IgD-negative memory B cell (primary cell): ENCODE data around the gene ANKRD22. TPM values are rescaled to one million over a fixed set of nuclear protein-coding genes. Genes with fewer than 3 reads are reported as not detected.

Source experiments
- H3K27ac Mint-ChIP-seq, 3 donors: one replicate each; pipeline ENCODE4 v1.8.0; 2020 to 2022; ENCODE audit warnings: mild to moderate bottlenecking in 3 of 3, mixed read lengths in 3 of 3, moderate library complexity in 1 of 3
- H3K27me3 Mint-ChIP-seq: one replicate; pipeline ENCODE4 v1.8.0; 2021; ENCODE audit warnings: mixed read lengths
- H3K36me3 Mint-ChIP-seq: one replicate; pipeline ENCODE4 v1.8.0; 2020; ENCODE audit warnings: mild to moderate bottlenecking, mixed read lengths
- H3K4me1 Mint-ChIP-seq, 3 donors: one replicate each; pipeline ENCODE4 v1.8.0; 2020 to 2022; ENCODE audit warnings: mixed read lengths in 3 of 3, mild to moderate bottlenecking in 1 of 3
- H3K4me3 Mint-ChIP-seq, 4 donors: one replicate each; pipeline ENCODE4 v1.8.0; 2020 to 2022; ENCODE audit warnings: mild to moderate bottlenecking in 4 of 4, mixed read lengths in 4 of 4, moderate library complexity in 3 of 4
- H3K9me3 Mint-ChIP-seq, 3 donors: one replicate each; pipeline ENCODE4 v1.8.0; 2020 to 2021; ENCODE audit warnings: mixed read lengths in 3 of 3, mild to moderate bottlenecking in 1 of 3
- polyA plus RNA-seq: library from polyadenylated mRNA; unstranded; fragments of 300-500 nt; fragmentation: Illumina TruSeq; gene quantifications from one replicate; pipeline ENCODE4 v1.2.3, GENCODE V29; 2021

Gene ANKRD22
- polyA plus RNA-seq: not detected

DNA sequence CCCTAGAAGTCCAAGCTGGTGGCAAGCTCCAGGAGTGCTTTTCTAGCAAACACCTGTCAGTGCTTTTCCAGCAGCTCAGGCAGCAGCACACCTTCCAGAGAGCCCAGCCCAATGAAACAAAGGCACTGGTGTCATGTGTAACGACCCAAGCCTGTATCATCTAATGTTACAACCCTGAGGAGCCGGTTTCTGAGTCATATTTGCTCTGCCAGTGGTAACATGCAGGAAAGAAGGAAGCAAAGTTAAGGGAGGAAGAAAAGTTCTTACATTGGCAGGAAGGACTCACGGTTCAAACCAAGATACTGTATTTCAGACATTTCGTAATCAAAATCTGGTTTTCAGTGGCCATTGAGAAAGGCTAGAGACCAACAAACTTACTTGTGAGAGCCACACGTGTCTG, at the start of gene ANKRD22:
Gene ANKRD22, minus strand, starts transcription at position 139 of the 400 bp plus-strand sequence. CDS start 237 bp downstream, outside the sequence.
- no peak within 1 kb of the TSS for H3K27ac Mint-ChIP-seq
- no peak within 1 kb of the TSS for H3K4me3 Mint-ChIP-seq
- H3K36me3 Mint-ChIP-seq: no peaks in the 10 kb centered on the region
- H3K9me3 Mint-ChIP-seq: no peaks in the 10 kb centered on the region
- H3K4me1 Mint-ChIP-seq: peaks cover 0 to 4% (median 4%) of the 10 kb centered on the region in 3 donors
- H3K27me3 Mint-ChIP-seq: no peaks in the 10 kb centered on the region

DNA sequence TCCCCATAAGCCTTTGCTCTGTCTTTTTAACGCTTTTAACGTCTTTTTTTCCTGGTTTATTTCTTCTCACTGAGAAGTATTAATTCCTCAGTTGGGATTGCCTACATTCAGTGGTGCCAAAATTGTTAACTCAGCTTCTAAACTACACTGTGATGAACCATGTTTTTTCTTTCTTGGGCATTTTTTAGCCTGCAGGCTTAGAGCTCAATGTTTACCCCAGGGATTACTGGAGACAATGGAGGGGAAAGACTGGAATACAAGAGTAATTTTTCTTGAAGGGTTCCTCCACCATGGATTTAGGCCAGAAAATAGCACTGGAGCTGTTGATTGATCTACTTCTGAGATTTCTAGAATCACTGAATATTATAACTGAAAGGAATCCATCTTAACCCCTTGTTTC, 48.2 kb upstream of the ANKRD22 start:
- H3K36me3 Mint-ChIP-seq: peaks cover 12% of the 10 kb centered on the region
- peak overlapping the region in 2 of 3 donors; percentile 71 to 76 for H3K27ac Mint-ChIP-seq
- no peak overlapping the region for H3K4me3 Mint-ChIP-seq
- H3K4me1 Mint-ChIP-seq: peaks cover 45 to 54% (median 49%) of the 10 kb centered on the region in 3 donors
- no peaks in the 10 kb centered on the region for H3K9me3 Mint-ChIP-seq
- H3K27me3 Mint-ChIP-seq: no peaks in the 10 kb centered on the region

DNA sequence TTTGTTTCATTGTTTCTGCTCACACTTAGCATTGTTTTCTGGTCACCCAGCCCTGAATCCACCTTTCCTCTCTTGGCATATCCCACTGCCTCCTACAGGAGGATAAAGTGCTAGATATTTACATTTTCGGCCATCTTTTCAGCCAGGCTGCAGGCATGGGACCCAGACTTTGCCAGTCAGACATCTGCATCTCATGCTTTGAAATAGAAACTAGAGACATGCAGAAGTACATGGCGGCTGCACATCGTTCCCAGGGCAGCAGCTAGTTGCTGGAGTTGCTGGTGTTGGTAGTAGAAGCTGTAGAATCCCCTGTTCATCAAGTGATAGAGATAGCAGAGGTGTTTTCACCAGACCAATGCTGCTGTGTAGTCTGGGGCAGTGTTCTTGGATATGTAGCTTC, 47.1 kb upstream of the ANKRD22 start:
- no peaks in the 10 kb centered on the region for H3K9me3 Mint-ChIP-seq
- H3K27me3 Mint-ChIP-seq: no peaks in the 10 kb centered on the region
- H3K27ac Mint-ChIP-seq: peak overlapping the region; percentile 56 to 94 (median 84)
- peaks cover 47 to 56% (median 48%) of the 10 kb centered on the region in 3 donors for H3K4me1 Mint-ChIP-seq
- peak overlapping the region; percentile 15 to 84 (median 75) for H3K4me3 Mint-ChIP-seq
- peaks cover 12% of the 10 kb centered on the region for H3K36me3 Mint-ChIP-seq

DNA sequence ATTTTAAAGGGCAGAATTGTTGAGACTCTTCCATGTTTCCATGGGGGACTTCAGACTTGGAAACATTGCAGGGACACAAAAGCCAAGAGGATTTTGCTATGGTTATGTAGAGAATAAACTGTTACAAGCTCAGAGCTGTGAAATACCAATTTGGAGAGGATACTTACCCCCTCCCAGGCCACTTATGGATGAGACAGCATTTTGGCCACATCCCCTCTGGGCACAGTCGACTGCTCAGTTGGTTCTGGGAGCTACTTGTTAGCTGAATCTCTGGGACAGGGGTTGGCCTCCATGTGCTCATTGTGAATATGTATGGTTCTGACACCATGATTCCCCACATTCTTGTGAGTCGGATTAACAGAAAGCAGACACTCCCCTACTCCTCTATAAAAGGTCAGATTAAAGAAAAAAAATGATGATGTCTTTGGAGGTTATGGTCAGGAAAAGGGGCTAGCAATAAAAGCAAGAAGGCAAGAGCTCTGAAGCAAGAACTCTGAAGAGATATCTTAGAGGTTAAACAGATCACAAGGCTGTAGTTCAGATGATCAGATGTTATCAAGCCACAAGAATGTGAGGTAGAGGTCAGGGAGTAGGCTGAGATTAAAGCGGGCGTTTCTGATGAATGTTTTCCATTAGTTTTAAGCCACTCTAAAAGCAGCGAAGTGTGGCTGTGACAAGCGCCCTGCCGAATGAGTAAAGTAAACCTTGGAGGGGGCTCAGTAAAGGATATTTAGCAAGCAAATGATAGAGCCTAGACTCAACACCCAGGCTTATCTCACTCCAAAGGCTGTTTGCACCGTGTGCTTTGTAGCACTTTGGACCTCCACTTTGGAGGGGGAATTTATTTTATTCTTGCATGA, 45.6 kb upstream of the ANKRD22 start:
- Mint-ChIP-seq H3K9me3 (no peaks in the 10 kb centered on the region), H3K36me3 (peaks cover 8% of the 10 kb centered on the region), H3K4me3 (peak overlapping the region in 3 of 4 donors; percentile 15 to 84 (median 83)), H3K4me1 (peaks cover 47 to 56% (median 48%) of the 10 kb centered on the region in 3 donors), H3K27me3 (no peaks in the 10 kb centered on the region), H3K27ac (peak overlapping the region; percentile 56 to 84 (median 77))

DNA sequence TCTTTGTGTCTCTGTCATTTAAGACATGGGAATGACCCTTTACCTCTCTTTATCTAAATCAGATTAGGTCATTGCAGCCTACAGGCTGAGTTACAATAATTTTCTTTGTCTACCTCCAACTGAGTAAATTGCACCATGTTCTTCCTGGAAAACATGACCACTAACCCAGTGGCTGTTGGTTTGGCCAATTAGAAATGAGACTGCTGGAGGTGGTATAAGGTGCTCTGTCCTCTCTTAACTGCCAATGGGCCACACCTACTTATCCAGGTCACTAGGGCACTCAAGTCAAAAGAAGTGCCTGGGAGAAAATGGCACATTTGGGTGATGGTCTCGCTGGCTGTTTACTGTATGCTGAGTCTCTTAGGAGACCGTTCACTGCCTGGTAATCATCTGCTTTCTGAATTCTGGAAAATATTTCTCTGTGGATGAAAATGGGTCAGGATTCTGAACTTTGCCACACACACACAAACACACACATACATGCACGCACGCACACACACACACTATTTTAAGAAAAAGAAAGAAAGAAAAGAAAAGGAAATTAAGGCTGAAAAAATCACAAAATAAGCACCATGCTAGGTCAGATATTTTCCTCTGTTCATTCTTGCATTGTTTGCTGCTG, 44.8 kb upstream of the ANKRD22 start:
- peak overlapping the region in 2 of 4 donors; percentile 15 to 39 for H3K4me3 Mint-ChIP-seq
- H3K9me3 Mint-ChIP-seq: no peaks in the 10 kb centered on the region
- peaks cover 4% of the 10 kb centered on the region for H3K36me3 Mint-ChIP-seq
- H3K4me1 Mint-ChIP-seq: peaks cover 40 to 52% (median 41%) of the 10 kb centered on the region in 3 donors
- no peaks in the 10 kb centered on the region for H3K27me3 Mint-ChIP-seq
- peak overlapping the region; percentile 56 to 84 (median 77) for H3K27ac Mint-ChIP-seq

DNA sequence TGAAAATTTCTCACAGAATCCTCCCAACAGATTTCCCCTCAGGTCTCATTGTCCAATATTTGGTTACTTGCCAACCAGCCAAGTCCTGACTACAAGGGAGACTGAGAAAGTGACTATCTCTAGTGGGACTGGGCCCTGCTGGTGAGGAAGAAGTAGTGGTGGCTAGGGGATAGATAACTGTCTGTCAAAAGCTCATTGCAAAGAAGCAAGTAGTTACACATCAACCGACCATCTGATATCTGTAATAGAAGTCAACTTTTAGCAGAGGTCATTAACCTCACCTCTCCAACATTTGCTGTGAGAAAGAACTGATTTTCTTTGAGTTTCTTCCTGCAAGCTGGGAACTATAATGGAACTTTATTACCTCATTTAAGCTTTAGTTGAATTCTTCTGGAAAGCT, 43.6 kb upstream of the ANKRD22 start:
- no peaks in the 10 kb centered on the region for H3K27me3 Mint-ChIP-seq
- peaks cover 34 to 51% (median 34%) of the 10 kb centered on the region in 3 donors for H3K4me1 Mint-ChIP-seq
- H3K36me3 Mint-ChIP-seq: peaks cover 5% of the 10 kb centered on the region
- H3K4me3 Mint-ChIP-seq: peak overlapping the region in 2 of 4 donors; percentile 22 to 60
- H3K9me3 Mint-ChIP-seq: no peaks in the 10 kb centered on the region
- peak overlapping the region in 1 of 3 donors; percentile 59 for H3K27ac Mint-ChIP-seq

DNA sequence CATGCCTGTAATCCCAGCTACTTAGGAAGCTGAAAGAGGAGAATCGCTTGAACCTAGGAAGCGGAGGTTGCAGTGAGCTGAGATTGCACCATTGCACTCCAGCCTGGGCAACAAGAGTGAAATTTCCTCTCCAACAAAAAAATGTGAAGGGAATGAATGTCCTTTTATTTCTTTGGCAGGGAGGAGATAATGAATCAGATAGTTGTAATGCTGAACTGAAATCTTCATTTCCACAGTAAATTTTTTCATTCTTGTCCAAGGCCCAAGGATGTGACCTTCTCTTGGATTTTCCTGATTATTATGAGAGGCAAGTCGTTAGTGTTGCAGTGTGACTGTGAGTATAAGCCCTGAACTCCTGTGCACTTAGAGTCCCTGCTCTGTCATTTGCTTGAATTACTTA, 42.0 kb upstream of the ANKRD22 start:
- Mint-ChIP-seq H3K27me3 (no peaks in the 10 kb centered on the region), H3K27ac (no peak overlapping the region), H3K4me3 (no peak overlapping the region), H3K36me3 (peaks cover 7% of the 10 kb centered on the region), H3K4me1 (peaks cover 34 to 53% (median 37%) of the 10 kb centered on the region in 3 donors), H3K9me3 (no peaks in the 10 kb centered on the region)

DNA sequence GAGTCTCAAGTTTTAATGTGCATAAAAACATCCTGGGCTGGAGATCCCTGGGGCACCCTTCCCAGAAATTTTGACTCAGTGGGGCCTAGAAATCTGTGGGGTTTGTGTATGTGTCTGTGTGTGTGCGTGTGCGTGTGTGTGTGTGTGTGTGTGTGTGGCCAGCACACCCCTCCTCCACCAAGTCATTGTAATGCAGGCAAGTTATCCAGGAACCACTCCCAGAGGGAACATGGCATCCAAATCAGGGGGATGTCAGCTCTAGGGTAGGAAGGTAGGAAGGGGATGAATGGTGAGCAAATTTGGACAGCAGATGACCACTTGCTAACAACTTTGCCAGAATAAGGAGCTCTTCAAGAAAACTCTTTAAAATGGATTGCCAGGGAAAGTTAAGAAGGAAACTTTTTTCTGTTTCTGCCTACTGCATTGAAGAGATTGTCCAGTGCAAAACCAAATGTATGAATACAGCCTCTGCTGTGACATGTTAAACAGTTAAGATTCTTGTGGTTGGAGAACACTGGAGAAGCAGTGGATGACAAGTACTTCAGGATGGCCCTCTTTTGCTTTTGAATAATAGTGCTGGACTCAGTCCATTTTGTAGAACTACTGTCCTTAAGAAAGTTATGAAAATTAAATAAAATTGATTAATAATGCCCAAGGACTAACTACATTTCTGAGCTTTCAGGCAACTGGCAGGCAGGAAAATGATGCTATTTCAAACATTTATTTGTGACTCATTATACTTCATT, 40.8 kb upstream of the ANKRD22 start:
- peaks cover 7% of the 10 kb centered on the region for H3K36me3 Mint-ChIP-seq
- H3K27ac Mint-ChIP-seq: peak overlapping the region in 1 of 3 donors; percentile 7
- H3K4me3 Mint-ChIP-seq: peak overlapping the region in 1 of 4 donors; percentile 70
- peaks cover 32 to 53% (median 34%) of the 10 kb centered on the region in 3 donors for H3K4me1 Mint-ChIP-seq
- no peaks in the 10 kb centered on the region for H3K27me3 Mint-ChIP-seq
- no peaks in the 10 kb centered on the region for H3K9me3 Mint-ChIP-seq

DNA sequence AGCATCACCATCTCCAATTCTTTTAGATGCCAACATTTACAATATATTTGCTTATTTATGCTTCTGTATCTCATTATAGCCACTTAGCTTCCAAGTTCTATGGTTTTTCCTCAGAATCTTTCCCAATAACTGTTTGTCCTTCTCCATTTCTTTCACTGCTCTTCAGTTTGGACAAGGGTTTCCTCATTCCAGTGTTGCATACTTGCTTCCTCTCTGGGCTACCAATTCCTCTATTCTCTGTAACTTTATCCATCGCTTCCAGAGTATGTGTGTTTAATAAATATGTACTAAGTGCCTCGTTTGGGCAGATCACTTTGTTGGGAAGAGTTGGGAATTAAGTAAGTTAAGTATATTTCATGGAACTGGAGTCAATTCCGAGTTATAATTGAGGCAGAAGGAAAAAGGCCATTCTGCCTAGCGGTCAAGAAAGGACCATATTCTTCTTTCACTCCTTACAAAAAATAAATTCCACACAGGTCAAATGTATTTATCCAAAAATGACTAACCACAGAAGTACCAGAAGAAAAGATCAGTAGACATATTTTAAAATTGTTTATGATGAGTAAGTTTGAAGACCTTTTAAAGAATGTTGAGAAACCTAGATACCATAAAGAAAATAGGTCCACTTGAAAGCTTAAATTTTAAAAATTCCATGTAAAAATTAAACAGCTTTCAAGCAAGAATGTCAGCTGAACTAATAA, 39.2 kb upstream of the ANKRD22 start:
- no peaks in the 10 kb centered on the region for H3K9me3 Mint-ChIP-seq

DNA sequence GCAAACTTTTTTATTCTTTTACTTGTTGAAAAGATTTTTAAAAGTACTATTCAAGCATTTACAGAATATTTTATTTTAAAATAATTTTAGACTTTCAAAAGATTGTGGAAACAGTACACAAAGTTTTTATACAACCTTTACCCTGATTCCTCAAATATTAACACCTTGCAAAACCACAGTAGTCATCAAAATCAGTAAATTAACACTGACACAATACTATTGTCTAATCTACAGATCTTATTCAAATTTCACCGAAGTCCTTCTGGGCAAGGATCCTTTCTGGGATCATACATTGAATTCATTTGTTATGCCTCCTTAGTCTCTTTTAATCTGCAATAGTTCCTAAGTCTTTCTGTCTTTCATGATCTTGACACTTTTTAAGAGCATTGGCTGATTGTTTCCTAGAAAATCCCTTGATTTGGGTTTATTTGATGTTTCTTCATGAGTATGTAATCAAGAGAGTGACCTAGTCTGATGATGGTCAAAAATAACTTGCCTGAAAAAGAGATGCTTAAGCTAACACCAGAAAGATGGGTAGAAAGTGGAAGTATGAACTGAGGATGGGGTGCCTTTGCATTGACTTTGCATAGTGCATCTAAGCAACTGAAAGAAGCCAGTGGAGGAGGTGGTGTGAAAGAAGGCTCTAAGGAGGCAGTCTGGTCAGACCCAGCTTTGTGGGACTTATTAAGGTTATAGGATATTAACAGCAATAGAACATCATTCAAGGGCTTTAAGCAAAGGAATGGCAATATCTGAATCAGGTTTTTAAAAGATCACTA, 38.1 kb upstream of the ANKRD22 start:
- Mint-ChIP-seq H3K4me3 (peak overlapping the region; percentile 0 to 76 (median 52)), H3K36me3 (peaks cover 3% of the 10 kb centered on the region), H3K9me3 (no peaks in the 10 kb centered on the region), H3K4me1 (peaks cover 31 to 63% (median 45%) of the 10 kb centered on the region in 3 donors), H3K27ac (peak overlapping the region in 2 of 3 donors; percentile 27 to 73), H3K27me3 (no peaks in the 10 kb centered on the region)

More for the DNA sequence above, 39.2 kb upstream of the ANKRD22 start:
- H3K27me3 Mint-ChIP-seq: no peaks in the 10 kb centered on the region
- peak overlapping the region in 1 of 4 donors; percentile 70 for H3K4me3 Mint-ChIP-seq
- H3K36me3 Mint-ChIP-seq: peaks cover 6% of the 10 kb centered on the region
- peak overlapping the region in 2 of 3 donors; percentile 47 to 73 for H3K27ac Mint-ChIP-seq
- peaks cover 26 to 57% (median 35%) of the 10 kb centered on the region in 3 donors for H3K4me1 Mint-ChIP-seq

DNA sequence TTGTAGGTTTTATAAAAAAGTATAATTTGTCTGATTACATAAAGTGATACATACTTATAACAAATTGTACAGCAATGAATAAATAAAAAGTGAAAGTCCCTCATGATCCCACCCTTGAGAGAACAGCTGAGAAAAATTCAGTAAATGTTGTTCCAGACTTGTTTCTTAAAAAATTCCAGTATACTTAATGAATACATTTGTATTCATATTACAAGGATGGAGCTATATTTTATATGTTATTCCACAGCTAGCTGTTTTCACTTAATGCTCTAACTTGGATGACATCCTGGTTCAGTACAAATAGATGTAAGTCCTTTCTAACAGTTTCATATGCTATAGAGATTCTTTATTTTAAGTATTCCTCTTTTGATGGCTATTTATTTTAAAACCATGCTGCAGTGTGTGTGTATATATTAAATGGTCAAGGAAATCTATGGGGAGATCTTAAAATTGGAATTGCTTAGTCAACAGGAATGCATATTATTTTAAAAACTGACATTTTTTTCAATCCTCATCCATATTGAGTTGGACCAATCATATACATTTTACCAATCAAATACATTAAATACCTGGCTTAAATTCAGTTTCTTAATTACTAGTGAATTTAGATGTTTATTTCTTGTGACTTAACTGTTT, 37.3 kb upstream of the ANKRD22 start:
- Mint-ChIP-seq H3K4me1 (peaks cover 38 to 71% (median 48%) of the 10 kb centered on the region in 3 donors), H3K4me3 (peak overlapping the region in 3 of 4 donors; percentile 60 to 85 (median 74)), H3K36me3 (peaks cover 3% of the 10 kb centered on the region), H3K9me3 (no peaks in the 10 kb centered on the region), H3K27ac (peak overlapping the region in 2 of 3 donors; percentile 41 to 65), H3K27me3 (no peaks in the 10 kb centered on the region)

DNA sequence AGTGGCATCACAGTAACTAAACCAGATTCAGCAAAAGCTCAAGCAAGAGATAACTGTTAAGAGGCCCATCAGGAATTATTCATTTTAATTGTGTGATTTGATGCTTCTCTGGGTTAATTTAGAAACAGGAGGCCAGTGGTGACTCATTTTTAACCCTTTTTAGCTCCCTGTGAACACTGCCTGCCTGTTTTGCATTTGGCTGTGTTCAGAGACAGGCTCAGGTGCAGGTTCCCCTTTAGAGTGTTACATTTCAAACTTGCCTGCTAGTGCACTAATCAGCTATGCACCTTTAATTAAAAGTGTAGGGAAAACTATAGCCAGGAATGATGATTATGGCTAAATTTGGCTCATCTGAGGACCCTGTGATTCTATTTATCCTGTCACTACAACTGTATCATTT, 34.9 kb upstream of the ANKRD22 start:
- H3K9me3 Mint-ChIP-seq: no peaks in the 10 kb centered on the region
- peak overlapping the region; percentile 41 to 79 (median 65) for H3K27ac Mint-ChIP-seq

DNA sequence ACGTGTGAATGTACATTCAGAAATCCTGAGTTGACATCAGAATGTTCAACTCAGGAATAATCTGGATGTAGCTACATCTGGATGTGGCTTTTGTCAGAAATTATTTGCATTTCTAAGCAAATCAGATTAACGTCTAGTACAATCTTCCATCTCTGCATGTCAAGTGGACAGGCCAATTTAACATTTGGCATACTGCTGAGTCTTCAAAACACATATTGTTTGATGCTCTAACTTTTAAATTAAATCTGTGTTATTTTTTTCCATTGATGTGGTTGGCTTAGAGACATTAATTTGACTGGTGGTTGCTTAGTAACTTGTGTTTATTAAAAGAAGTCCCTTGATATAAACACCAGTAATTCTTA, 31.8 kb upstream of the ANKRD22 start:
- H3K36me3 Mint-ChIP-seq: peaks cover 4% of the 10 kb centered on the region
- peak overlapping the region; percentile 92 to 98 (median 93) for H3K27ac Mint-ChIP-seq
- peak overlapping the region; percentile 85 to 100 (median 91) for H3K4me3 Mint-ChIP-seq
- H3K9me3 Mint-ChIP-seq: no peaks in the 10 kb centered on the region
- H3K4me1 Mint-ChIP-seq: peaks cover 51 to 65% (median 54%) of the 10 kb centered on the region in 3 donors
- H3K27me3 Mint-ChIP-seq: no peaks in the 10 kb centered on the region

More for the DNA sequence above, 34.9 kb upstream of the ANKRD22 start:
- Mint-ChIP-seq H3K36me3 (peaks cover 7% of the 10 kb centered on the region), H3K27me3 (no peaks in the 10 kb centered on the region), H3K4me1 (peaks cover 55 to 81% (median 57%) of the 10 kb centered on the region in 3 donors), H3K4me3 (peak overlapping the region; percentile 60 to 89 (median 69))
